Esophagus (tissue), 2 donors: Measurements from ENCODE around the gene PRR35. TPM values are rescaled to one million over a fixed set of nuclear protein-coding genes. Genes with fewer than 3 reads are reported as not detected.
A peak's percentile ranks its signal among the peaks of the same experiment; 100 is the strongest.

ENCODE experiments used
- H3K27ac ChIP-seq, 2 donors: one replicate each; pipeline ENCODE4 v1.5.1; 2013; ENCODE audit warnings: low read depth in 2 of 2, mild to moderate bottlenecking in 2 of 2, inconsistent platforms in 1 of 2, low read length in 1 of 2, moderate library complexity in 1 of 2
- H3K27me3 ChIP-seq, 2 donors: one replicate each; pipeline ENCODE4 v1.6.1; 2013; ENCODE audit warnings: low read length in 2 of 2, control low read depth in 1 of 2, mild to moderate bottlenecking in 1 of 2; ENCODE audit not compliant: insufficient read depth in 2 of 2, control insufficient read depth in 1 of 2
- H3K36me3 ChIP-seq, 2 donors: one replicate each; pipeline ENCODE4 v1.6.1; 2013; ENCODE audit warnings: low read length in 1 of 2; ENCODE audit not compliant: control insufficient read depth in 2 of 2, insufficient read depth in 2 of 2
- H3K4me1 ChIP-seq, 2 donors: one replicate each; pipeline ENCODE4 v1.6.1; 2013; ENCODE audit warnings: low read length in 1 of 2; ENCODE audit not compliant: control insufficient read depth in 2 of 2, insufficient read depth in 2 of 2
- H3K4me3 ChIP-seq, 2 donors: one replicate each; pipeline ENCODE4 v1.5.1; 2013; ENCODE audit warnings: low read length in 2 of 2, mild to moderate bottlenecking in 2 of 2, low read depth in 1 of 2, moderate library complexity in 1 of 2
- H3K9me3 ChIP-seq, 2 donors: one replicate each; pipeline ENCODE4 v1.6.1; 2013; ENCODE audit warnings: mild to moderate bottlenecking in 2 of 2, low read depth in 1 of 2, low read length in 1 of 2, moderate library complexity in 1 of 2; ENCODE audit not compliant: control insufficient read depth in 2 of 2, insufficient read depth in 1 of 2
- WGBS, 2 donors: extraction: QIAGEN DNeasy Blood & Tissue Kit; methylation state at CpG; one replicate each; pipeline ENCODE4 v1.1.7; 2013; 5-methylcytosine and 5-hydroxymethylcytosine counted together
- polyA plus RNA-seq, 2 donors: library from polyadenylated mRNA; stranded (reverse); fragments of 200-250 nt; gene quantifications; one replicate each; pipeline ENCODE4 v1.2.3, GENCODE V29; 2013
- donor health status: healthy with polysubstance abuse.
- donor health status: Bipolar disorder and iron deficiency.

The PRR35 gene
- polyA plus RNA-seq, 2 donors: 0.01 to 0.24 TPM

GRCh38 chr16:586645-587590 lies 26.7 kb downstream of the PRR35 start:
- Histone ChIP-seq H3K4me3 (no peak overlapping the region), H3K27ac (no peak overlapping the region), H3K36me3 (no peaks in the 10 kb centered on the region), H3K27me3 (no peaks in the 10 kb centered on the region), H3K4me1 (peaks cover 0 to 21% of the 10 kb centered on the region in 2 donors), H3K9me3 (no peaks in the 10 kb centered on the region)
- WGBS, 2 donors: 61 to 71% methylated on average over 14 of the region's 14 CpGs

- WGBS, 2 donors: 0 to 1% methylated on average over 21 of the region's 21 CpGs
- peak overlapping the region; percentile 98 to 99 for H3K27ac ChIP-seq
- no peaks in the 10 kb centered on the region for H3K27me3 ChIP-seq
- H3K4me3 ChIP-seq: peak overlapping the region; percentile 74 to 79
- H3K9me3 ChIP-seq: no peaks in the 10 kb centered on the region
- H3K4me1 ChIP-seq: peaks cover 5 to 34% of the 10 kb centered on the region in 2 donors
- H3K36me3 ChIP-seq: no peaks in the 10 kb centered on the region
These were observed 28.4 kb downstream of the PRR35 start for GRCh38 chr16:588639-588888.

- WGBS, 2 donors: 0 to 1% methylated on average over 95 to 107 of the region's 107 CpGs
- no peaks in the 10 kb centered on the region for H3K27me3 ChIP-seq
- no peaks in the 10 kb centered on the region for H3K9me3 ChIP-seq
- H3K27ac ChIP-seq: peak overlapping the region; percentile 98 to 99
- peak overlapping the region; percentile 74 to 79 for H3K4me3 ChIP-seq
- no peaks in the 10 kb centered on the region for H3K36me3 ChIP-seq
- H3K4me1 ChIP-seq: peaks cover 5 to 38% of the 10 kb centered on the region in 2 donors
These were observed 28.9 kb downstream of the PRR35 start for GRCh38 chr16:588889-589657.

- H3K4me3 ChIP-seq: peak within 1 kb of the TSS; percentile 74 to 94
- H3K27ac ChIP-seq: peak within 1 kb of the TSS; percentile 98 to 99
- no peaks in the 10 kb centered on the region for H3K9me3 ChIP-seq
- H3K4me1 ChIP-seq: peaks cover 5 to 44% of the 10 kb centered on the region in 2 donors
- no peaks in the 10 kb centered on the region for H3K27me3 ChIP-seq
- H3K36me3 ChIP-seq: no peaks in the 10 kb centered on the region
- WGBS, 2 donors: 0 to 1% methylated on average over 34 to 67 of the region's 67 CpGs
These were observed 29.5 kb downstream of the PRR35 start, which contains the start of gene RAB40C for GRCh38 chr16:589658-590187. RAB40C (plus strand) TSS chr16:590066; CDS start chr16:590292, 226 bp downstream.

GRCh38 chr16:590188-590814 lies 30.1 kb downstream of the PRR35 start:
- peaks cover 8 to 49% of the 10 kb centered on the region in 2 donors for H3K4me1 ChIP-seq

GRCh38 chr16:590815-591200 lies 30.6 kb downstream of the PRR35 start:
- H3K4me3 ChIP-seq: peak overlapping the region; percentile 61 to 94
- H3K36me3 ChIP-seq: peaks cover 0 to 2% of the 10 kb centered on the region in 2 donors
- H3K27ac ChIP-seq: peak overlapping the region; percentile 89
- H3K4me1 ChIP-seq: peaks cover 9 to 51% of the 10 kb centered on the region in 2 donors
- H3K9me3 ChIP-seq: no peaks in the 10 kb centered on the region
- no peaks in the 10 kb centered on the region for H3K27me3 ChIP-seq
- WGBS, 2 donors: 39 to 46% methylated on average over 10 of the region's 10 CpGs

More at GRCh38 chr16:590188-590814, 30.1 kb downstream of the PRR35 start:
- H3K27me3 ChIP-seq: no peaks in the 10 kb centered on the region
- peak overlapping the region; percentile 89 for H3K27ac ChIP-seq
- 1% methylated on average over 57 to 71 of the region's 71 CpGs for WGBS, 2 donors
- H3K36me3 ChIP-seq: peaks cover 0 to 2% of the 10 kb centered on the region in 2 donors
- H3K9me3 ChIP-seq: no peaks in the 10 kb centered on the region
- H3K4me3 ChIP-seq: peak overlapping the region; percentile 61 to 94

GRCh38 chr16:591231-591630 lies 31.0 kb downstream of the PRR35 start:
- peaks cover 11 to 55% of the 10 kb centered on the region in 2 donors for H3K4me1 ChIP-seq
- no peaks in the 10 kb centered on the region for H3K9me3 ChIP-seq
- no peaks in the 10 kb centered on the region for H3K27me3 ChIP-seq
- WGBS, 2 donors: 64 to 67% methylated on average over 8 of the region's 8 CpGs
- H3K4me3 ChIP-seq: peak overlapping the region; percentile 61 to 94
- H3K36me3 ChIP-seq: peaks cover 0 to 4% of the 10 kb centered on the region in 2 donors
- H3K27ac ChIP-seq: peak overlapping the region; percentile 89

GRCh38 chr16:591892-592517 lies 31.8 kb downstream of the PRR35 start:
- H3K9me3 ChIP-seq: no peaks in the 10 kb centered on the region
- H3K4me3 ChIP-seq: peak overlapping the region; percentile 32 to 40
- H3K4me1 ChIP-seq: peaks cover 13 to 61% of the 10 kb centered on the region in 2 donors
- H3K36me3 ChIP-seq: peaks cover 0 to 12% of the 10 kb centered on the region in 2 donors
- 53 to 62% methylated on average over 15 of the region's 15 CpGs for WGBS, 2 donors
- H3K27me3 ChIP-seq: no peaks in the 10 kb centered on the region
- H3K27ac ChIP-seq: peak overlapping the region; percentile 91 to 95
